GM12892 (cell line): Measurements from ENCODE around the gene NAV3.

Source experiments
- DNase-seq: peaks from one replicate; pipeline ENCODE4 v3.0.0; 2011; ENCODE audit not compliant: insufficient read length
- FAIRE-seq: peaks from 2 replicates; lab custom pipeline; 2011; peaks lifted over from hg19 to GRCh38; lab: Jason Lieb, UNC
- POLR2A ChIP-seq: IDR thresholded peaks from 2 replicates; pipeline ENCODE4 v1.6.1; 2011; ENCODE audit warnings: low read depth, low read length, control low read depth
- POLR2AphosphoS5 ChIP-seq: IDR thresholded peaks from 2 replicates; pipeline ENCODE4 v1.6.1; 2011; ENCODE audit warnings: low read depth, low read length, control low read depth
- TAF1 ChIP-seq: IDR thresholded peaks from 2 replicates; pipeline ENCODE4 v1.6.1; 2011; ENCODE audit warnings: low read depth, mild to moderate bottlenecking, control low read depth, low read length, borderline replicate concordance

NAV3 gene

GRCh38 chr12:78157199-78157598 lies 326.5 kb downstream of the NAV3 start:
- no peak for TF ChIP-seq POLR2A
- no peak for TF ChIP-seq TAF1
- no peak for TF ChIP-seq POLR2AphosphoS5
- no peak for DNase-seq
- no peak for FAIRE-seq

GRCh38 chr12:78164154-78164553 lies 333.5 kb downstream of the NAV3 start:
- DNase-seq: no peak
- no peak for FAIRE-seq
- no peak for TF ChIP-seq POLR2AphosphoS5
- TF ChIP-seq POLR2A: no peak
- no peak for TF ChIP-seq TAF1

DNA sequence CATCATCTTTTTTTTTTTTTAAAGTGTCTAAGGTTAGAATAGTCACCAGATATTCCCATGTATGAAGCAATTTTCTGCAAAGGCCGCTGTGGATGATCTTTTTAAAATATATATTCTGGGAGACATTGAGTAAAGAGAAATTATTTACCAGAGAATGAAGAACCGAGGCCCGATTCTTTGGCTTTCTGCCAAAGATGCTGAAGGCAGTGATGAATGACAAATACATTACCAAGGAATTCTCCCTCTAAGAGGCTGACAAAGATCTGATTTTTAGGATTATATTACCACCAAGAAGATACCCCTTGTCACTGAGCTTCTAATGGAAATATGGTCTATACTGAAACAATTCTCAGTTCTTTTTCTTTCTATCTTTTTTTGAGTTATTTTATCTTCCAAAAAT lies 336.8 kb downstream of the NAV3 start:
- DNase-seq (no peak), FAIRE-seq (no peak)
- TF ChIP-seq POLR2A (no peak), TAF1 (no peak), POLR2AphosphoS5 (no peak)

DNA sequence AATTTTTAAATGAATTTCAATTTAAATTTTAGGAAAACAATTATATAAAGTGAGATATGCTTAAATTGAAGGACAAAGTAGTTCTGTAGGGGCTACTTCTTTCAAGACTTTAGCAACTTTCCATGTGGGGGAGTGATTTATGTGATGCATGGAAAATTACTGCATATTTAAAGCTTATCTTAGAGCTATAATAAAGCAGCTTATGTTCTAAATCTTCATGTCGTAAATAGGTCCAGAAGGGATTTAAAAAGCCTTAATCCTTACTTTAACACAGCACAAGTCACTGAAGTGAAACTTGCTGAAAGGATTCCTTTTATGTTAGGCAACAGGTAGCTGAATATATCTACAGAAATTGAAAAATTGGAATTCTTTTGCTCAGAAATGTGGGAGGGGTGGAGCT lies 340.4 kb downstream of the NAV3 start:
- DNase-seq: no peak
- no peak for TF ChIP-seq POLR2A
- TF ChIP-seq POLR2AphosphoS5: no peak
- TF ChIP-seq TAF1: no peak
- FAIRE-seq: no peak

DNA sequence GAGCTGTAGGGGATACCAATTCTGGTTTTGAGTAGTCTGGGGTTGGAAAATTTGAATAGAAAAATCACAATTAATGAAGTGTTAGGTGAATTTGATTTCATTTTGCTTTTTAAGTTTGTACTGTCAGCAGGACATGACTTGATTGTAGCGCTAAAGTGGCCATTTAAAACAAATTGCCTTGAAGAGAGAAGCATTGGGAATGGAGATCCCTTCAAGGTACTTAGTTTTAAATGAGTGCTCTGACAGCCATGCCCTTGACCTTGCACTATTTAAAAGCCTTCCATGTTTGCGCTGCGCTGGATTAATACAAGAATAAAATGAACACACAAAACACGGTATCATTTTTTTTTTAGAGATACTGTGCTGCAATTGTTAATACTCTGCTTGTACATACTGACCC lies 345.9 kb downstream of the NAV3 start:
- FAIRE-seq: no peak
- TF ChIP-seq TAF1: no peak
- TF ChIP-seq POLR2AphosphoS5: no peak
- no peak for TF ChIP-seq POLR2A
- DNase-seq: no peak

- TF ChIP-seq POLR2A (no peak), POLR2AphosphoS5 (no peak), TAF1 (no peak)
- no peak for DNase-seq
- FAIRE-seq: no peak
Observed at GRCh38 chr12:78177298-78177697, 346.6 kb downstream of the NAV3 start.

DNA sequence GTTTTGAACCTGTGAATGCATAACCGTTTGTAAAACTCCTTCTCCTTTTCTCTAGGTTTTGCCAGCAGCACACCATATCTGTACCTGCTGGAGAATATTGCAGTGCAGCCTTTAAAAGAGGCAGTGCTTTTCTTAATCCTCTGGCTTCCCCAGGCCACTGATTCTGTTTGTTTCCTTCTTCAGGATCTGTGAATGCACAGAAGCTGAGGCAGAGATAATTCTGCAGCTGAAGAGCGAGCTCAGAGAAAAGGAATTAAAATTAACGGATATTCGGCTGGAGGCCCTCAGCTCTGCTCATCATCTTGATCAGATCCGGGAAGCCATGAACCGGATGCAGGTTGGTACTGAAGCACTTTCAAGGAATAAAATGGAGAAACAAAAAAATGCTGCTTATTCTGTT lies 348.7 kb downstream of the NAV3 start:
- FAIRE-seq: no peak
- no peak for DNase-seq
- TF ChIP-seq POLR2AphosphoS5: no peak
- no peak for TF ChIP-seq POLR2A
- TF ChIP-seq TAF1: no peak

DNA sequence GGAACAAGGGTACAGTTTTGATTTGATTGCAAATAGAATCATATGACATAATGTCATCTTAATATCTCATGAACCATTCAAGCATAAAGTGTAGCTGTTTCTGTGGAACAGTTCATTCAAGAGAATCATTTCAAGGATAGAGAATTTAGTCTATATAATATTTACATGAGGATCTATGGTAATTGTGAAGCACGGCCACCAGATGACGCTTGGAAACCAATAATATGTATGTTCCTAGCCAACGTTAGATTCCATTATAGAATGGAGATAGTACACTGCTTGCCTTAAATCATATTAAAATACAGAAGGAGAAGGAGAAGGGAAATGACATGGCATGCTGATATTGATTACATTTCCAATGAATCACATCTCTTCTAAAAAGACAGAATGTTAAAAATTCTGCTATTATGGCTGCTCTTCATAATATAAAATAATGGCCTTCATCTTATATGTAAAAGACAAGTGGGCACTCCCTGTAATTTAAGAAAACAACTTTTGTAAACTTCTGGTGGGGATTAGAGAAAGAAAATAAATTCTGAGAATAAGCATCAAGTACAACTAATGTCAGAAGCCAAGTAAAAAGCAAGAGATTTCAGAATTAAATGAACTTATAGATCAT lies 351.0 kb downstream of the NAV3 start:
- no peak for DNase-seq
- no peak for FAIRE-seq
- TF ChIP-seq TAF1 (no peak), POLR2AphosphoS5 (no peak), POLR2A (no peak)

DNA sequence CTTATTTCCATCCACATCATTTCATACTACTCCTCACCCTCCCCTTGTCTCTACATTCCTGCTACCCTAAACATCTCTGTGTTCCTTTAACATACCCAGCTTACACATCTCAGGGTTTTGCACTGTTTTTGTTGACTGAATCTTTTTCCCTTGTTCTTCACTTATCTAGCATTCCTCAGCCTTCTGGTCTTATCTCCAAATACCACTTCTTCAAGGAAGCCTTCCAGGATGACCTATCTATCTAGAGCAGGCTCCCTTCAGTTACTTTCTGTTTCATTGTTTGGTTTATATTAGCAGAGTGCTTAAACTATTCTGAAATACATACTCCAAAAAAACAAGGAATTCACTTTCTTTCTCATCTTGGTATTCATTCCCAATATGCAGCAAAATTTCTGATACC lies 353.1 kb downstream of the NAV3 start:
- FAIRE-seq (no peak), DNase-seq (no peak)
- TF ChIP-seq POLR2AphosphoS5 (no peak), TAF1 (no peak), POLR2A (no peak)

DNA sequence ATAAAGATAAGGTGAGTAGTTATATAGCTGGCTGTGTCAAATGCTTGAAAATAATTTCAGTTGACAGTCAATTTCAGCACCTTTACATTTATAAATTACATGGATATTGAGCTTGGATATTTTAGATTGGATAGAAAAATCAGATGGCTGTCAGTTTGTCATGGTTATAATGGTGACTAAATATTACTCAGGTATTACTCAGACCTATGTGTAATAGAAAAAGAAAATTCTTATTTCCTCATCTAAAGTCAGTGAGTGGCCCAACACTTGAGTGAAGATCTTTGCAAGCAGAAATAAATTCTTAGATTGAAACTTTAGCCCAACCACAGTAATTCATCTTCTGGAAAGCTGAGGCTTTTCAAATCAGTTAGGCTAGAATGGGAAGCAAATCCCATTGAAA lies 354.4 kb downstream of the NAV3 start:
- no peak for FAIRE-seq
- DNase-seq: no peak
- no peak for TF ChIP-seq TAF1
- no peak for TF ChIP-seq POLR2AphosphoS5
- no peak for TF ChIP-seq POLR2A

DNA sequence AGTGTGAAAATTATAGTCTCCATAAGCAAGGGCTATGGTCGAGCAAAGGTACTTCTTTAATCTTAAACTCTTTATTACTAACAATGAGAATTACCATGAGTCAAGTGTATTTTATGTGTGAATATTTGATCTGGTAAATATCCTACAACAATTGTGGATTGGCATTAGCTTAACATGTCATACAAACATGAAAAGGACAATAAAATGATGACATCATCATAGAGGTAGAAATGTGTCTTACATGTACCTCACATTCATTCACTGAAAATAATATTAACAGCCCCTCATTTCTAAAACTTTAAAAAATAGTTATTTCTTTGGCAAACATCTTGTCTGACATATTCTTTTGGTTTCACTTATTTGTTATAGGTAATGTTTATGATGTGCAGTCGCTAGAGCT lies 355.0 kb downstream of the NAV3 start:
- DNase-seq: no peak
- no peak for FAIRE-seq
- TF ChIP-seq POLR2AphosphoS5: no peak
- TF ChIP-seq POLR2A: no peak
- no peak for TF ChIP-seq TAF1

DNA sequence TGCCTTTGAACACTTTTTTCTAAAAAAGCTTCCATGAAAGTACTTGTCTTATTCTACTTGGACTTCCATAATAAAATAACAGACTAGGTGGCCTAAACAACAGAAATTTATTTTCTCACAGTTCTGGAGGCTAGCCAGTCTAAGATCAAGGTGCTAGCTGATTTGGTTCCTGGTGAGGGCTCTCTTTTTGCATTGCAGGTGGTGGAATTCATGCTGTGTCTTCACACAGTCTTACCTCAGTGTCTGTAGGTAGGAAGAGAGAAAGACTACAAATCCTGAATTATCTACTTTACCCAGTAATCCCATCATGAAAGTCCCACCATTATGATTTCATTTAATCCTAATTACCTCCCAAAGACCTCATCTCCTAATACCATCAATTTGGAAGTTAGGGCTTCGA lies 356.0 kb downstream of the NAV3 start:
- TF ChIP-seq TAF1 (no peak), POLR2A (no peak), POLR2AphosphoS5 (no peak)
- DNase-seq (no peak), FAIRE-seq (no peak)
